Uterus (tissue), 4 donors: ENCODE results near the gene JAZF1. TPM values are rescaled to one million over a fixed set of nuclear protein-coding genes. Genes with fewer than 3 reads are reported as not detected.

Experiments used
- DNase-seq, 2 donors: peaks; one replicate each; pipeline ENCODE4 v3.0.0-alpha.2; 2019 to 2020
- H3K27ac ChIP-seq, 2 donors: fragments of 200-600 bp; sonication (generic); 1 replicate in 1 of 2; 2 replicates in 1 of 2; pipeline ENCODE4 v1.5.1; 2016 to 2018
- H3K27me3 ChIP-seq, 2 donors: fragments of 200-600 bp; sonication (generic); one replicate each; pipeline ENCODE4 v1.5.1; 2018 to 2019; ENCODE audit warnings: control low read depth in 1 of 2
- H3K36me3 ChIP-seq, 2 donors: fragments of 200-600 bp; sonication (generic); one replicate each; pipeline ENCODE4 v1.5.1; 2019; ENCODE audit warnings: control low read depth in 1 of 2
- H3K4me1 ChIP-seq, 2 donors: fragments of 200-600 bp; sonication (generic); one replicate each; pipeline ENCODE4 v1.5.1; 2018 to 2019; ENCODE audit warnings: control low read depth in 1 of 2
- H3K4me3 ChIP-seq, 2 donors: fragments of 200-600 bp; sonication (generic); 1 replicate in 1 of 2; 2 replicates in 1 of 2; pipeline ENCODE4 v1.5.1; 2018 to 2019; ENCODE audit warnings: mild to moderate bottlenecking in 1 of 2
- H3K9me3 ChIP-seq, 2 donors: fragments of 200-600 bp; sonication (generic); one replicate each; pipeline ENCODE4 v1.5.1; 2019; ENCODE audit warnings: control low read depth in 1 of 2
- POLR2A ChIP-seq, 2 donors: fragments of 450-650 bp; IDR thresholded peaks; one replicate each; pipeline ENCODE4 v1.6.1; 2016; ENCODE audit warnings: antibody characterized with exemption in 2 of 2, mild to moderate bottlenecking in 1 of 2, moderate library complexity in 1 of 2
- intact Hi-C: fragments of 100-400 bp; cut with DNase I; formaldehyde crosslinking; loops from one replicate; pipeline ENCODE4 v1.15.1; 2023; ENCODE audit warnings: low total_unique reads
- total RNA-seq, 4 donors: library from RNA; depleted of rRNA in 3 of 4; stranded (reverse); fragments of >200 nt in 3 of 4; gene quantifications; one replicate each; pipeline versions ENCODE4 v1.1.0 to v1.2.4, GENCODE V29; 2014 to 2023
- TF ChIP-seq, protein P1 (sequence below), 4 experiments: fragments of 200-600 bp in 2 of 4; fragments of 450-650 bp in 2 of 4; sonication (generic) in 2 of 4; IDR thresholded peaks; one replicate each; pipeline ENCODE4 v1.5.1; 2016 to 2019; ENCODE audit warnings: antibody characterized with exemption in 4 of 4, mild to moderate bottlenecking in 2 of 4, moderate library complexity in 1 of 4
- donor health status: DM: yes; HTN: yes; CAD: no.

The JAZF1 gene
- total RNA-seq, 4 donors from 2014 or later: 27.6 to 58.5 (median 34.4) TPM

DNA sequence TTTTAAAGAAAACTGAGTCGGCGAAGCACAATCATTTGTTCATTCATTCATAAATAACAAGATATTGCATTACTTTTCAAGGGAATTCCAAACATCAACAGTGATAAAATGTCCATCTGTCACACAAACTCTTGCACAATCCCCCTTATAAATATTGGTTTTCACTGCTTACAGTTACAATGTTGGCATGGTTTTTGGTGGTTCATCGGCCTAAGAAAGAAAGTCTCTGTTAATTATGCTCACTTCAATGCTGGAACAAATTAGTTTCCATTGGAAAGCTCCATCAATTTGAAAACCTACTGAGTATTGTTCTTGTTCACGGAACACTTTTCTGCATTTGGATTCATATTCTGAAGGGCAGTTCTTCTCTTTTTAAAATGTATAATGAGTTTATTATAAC, 188.5 kb downstream of the JAZF1 start:
- Histone ChIP-seq H3K4me3 (no peak overlapping the region), H3K4me1 (peaks cover 0 to 8% of the 10 kb centered on the region in 2 donors), H3K27ac (no peak overlapping the region), H3K9me3 (no peaks in the 10 kb centered on the region), H3K27me3 (no peaks in the 10 kb centered on the region), H3K36me3 (no peaks in the 10 kb centered on the region)
- TF ChIP-seq POLR2A (IDR thresholded peaks at IDR 0.05): no peak
- TF ChIP-seq, protein P1, sequence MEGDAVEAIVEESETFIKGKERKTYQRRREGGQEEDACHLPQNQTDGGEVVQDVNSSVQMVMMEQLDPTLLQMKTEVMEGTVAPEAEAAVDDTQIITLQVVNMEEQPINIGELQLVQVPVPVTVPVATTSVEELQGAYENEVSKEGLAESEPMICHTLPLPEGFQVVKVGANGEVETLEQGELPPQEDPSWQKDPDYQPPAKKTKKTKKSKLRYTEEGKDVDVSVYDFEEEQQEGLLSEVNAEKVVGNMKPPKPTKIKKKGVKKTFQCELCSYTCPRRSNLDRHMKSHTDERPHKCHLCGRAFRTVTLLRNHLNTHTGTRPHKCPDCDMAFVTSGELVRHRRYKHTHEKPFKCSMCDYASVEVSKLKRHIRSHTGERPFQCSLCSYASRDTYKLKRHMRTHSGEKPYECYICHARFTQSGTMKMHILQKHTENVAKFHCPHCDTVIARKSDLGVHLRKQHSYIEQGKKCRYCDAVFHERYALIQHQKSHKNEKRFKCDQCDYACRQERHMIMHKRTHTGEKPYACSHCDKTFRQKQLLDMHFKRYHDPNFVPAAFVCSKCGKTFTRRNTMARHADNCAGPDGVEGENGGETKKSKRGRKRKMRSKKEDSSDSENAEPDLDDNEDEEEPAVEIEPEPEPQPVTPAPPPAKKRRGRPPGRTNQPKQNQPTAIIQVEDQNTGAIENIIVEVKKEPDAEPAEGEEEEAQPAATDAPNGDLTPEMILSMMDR (IDR thresholded peaks at IDR 0.05): no peak
- DNase-seq: no peak
- intact Hi-C loops: no loop called here

DNA sequence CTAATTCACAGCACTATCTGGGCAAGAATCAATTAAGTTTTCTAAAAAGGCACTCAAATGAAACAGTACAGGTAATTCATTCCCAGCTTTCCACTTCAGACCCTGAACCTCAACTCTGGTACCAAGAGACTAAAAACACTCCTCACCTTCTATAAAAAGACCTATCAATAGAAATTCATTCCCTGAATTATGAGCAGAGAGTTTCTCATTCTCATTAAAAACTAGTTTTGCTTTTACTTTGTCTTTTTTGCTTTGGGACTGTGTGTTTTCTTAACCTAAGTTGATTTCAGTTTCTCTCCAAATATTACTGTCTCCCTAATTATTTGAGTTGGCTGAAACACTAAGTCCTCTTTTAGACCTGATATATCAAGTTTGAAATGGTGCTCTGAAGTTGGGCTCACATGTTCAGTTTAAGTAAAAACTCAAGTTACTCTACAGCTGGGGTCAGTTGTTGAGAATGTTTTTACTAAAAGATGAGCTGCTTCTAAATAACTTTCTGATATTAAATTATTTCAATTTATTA, 189.5 kb downstream of the JAZF1 start:
- H3K9me3 ChIP-seq: no peaks in the 10 kb centered on the region
- H3K36me3 ChIP-seq: no peaks in the 10 kb centered on the region
- DNase-seq: no peak
- no peak overlapping the region for H3K27ac ChIP-seq
- intact Hi-C loops: no loop called here
- TF ChIP-seq, protein P1 (IDR thresholded peaks at IDR 0.05): no peak
- no peak for TF ChIP-seq POLR2A (IDR thresholded peaks at IDR 0.05)
- H3K27me3 ChIP-seq: no peaks in the 10 kb centered on the region
- no peak overlapping the region for H3K4me3 ChIP-seq
- H3K4me1 ChIP-seq: peaks cover 0 to 8% of the 10 kb centered on the region in 2 donors

DNA sequence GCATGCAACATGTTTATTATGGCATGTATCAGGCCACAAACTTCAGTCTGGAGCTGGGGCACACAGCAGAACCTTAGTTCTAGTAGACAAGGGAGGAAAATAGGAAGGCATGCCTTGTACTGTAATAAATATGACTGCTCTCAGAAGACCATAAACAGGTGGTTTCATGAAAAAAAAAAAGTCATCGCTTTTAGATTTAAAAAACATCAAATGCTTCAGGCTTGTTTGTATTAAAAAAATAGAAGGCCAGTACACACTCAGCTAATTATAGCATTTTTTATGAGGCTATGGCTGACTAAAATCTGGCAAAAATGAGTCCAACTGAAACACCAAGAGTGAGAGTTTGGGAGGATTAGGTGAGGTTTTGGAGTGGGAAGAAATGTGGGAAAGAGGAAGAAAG, 204.1 kb downstream of the JAZF1 start:
- no peaks in the 10 kb centered on the region for H3K36me3 ChIP-seq
- no peaks in the 10 kb centered on the region for H3K4me1 ChIP-seq
- H3K27me3 ChIP-seq: no peaks in the 10 kb centered on the region
- TF ChIP-seq POLR2A (IDR thresholded peaks at IDR 0.05): no peak
- TF ChIP-seq, protein P1 (IDR thresholded peaks at IDR 0.05): no peak
- no peak overlapping the region for H3K27ac ChIP-seq
- no peak for DNase-seq
- H3K9me3 ChIP-seq: peaks cover 0 to 7% of the 10 kb centered on the region in 2 donors
- intact Hi-C loops: no loop called here
- H3K4me3 ChIP-seq: no peak overlapping the region

DNA sequence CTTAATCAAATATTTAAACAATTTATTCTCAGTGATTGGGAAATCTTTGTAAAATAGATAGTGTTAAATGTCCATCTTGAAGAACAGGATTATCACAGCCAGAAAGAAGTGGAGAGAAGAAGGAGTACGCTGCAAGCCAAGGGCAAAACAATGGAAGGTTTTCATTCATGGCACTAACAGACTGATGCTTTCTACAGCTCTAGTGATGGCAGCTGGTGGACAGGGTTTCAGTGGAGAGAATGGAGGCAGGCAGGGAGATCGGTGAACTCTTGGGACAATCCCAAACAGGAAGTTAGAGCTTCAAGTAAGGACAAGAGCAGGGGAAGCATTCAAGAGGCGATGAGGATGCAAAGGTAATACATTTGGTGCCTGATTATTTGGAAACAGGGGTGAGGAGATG, 207.0 kb downstream of the JAZF1 start:
- no peak overlapping the region for H3K27ac ChIP-seq
- intact Hi-C loops: no loop called here
- H3K4me3 ChIP-seq: no peak overlapping the region
- peaks cover 0 to 7% of the 10 kb centered on the region in 2 donors for H3K9me3 ChIP-seq
- no peaks in the 10 kb centered on the region for H3K4me1 ChIP-seq
- no peaks in the 10 kb centered on the region for H3K27me3 ChIP-seq
- TF ChIP-seq, protein P1 (IDR thresholded peaks at IDR 0.05): no peak
- TF ChIP-seq POLR2A (IDR thresholded peaks at IDR 0.05): no peak
- H3K36me3 ChIP-seq: no peaks in the 10 kb centered on the region
- DNase-seq: no peak

DNA sequence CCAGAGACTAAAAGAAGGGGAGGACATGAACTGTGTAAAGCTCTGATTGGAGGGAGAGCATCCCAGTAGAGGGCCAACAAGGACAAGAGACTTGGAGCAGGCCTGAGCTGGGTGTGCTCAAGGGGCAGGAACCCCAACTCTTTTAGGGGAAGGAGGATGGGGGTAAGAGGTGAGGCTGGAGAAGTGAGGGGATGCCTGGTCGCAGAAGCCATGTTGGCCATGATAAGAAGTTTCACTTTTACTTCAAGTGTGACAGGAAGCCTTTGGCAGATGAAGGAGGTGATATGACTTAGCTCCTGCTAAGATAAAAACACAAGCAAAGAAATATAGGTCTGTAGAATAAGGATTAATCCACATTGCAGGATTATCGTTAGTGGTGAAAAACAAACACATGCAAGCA, 208.3 kb downstream of the JAZF1 start:
- Histone ChIP-seq H3K27me3 (no peaks in the 10 kb centered on the region), H3K4me1 (no peaks in the 10 kb centered on the region), H3K4me3 (no peak overlapping the region), H3K9me3 (peaks cover 0 to 6% of the 10 kb centered on the region in 2 donors), H3K27ac (no peak overlapping the region), H3K36me3 (no peaks in the 10 kb centered on the region)
- TF ChIP-seq POLR2A (IDR thresholded peaks at IDR 0.05): no peak
- TF ChIP-seq, protein P1 (IDR thresholded peaks at IDR 0.05): no peak
- intact Hi-C loops: no loop called here
- no peak for DNase-seq
